Measurements from ENCODE around the gene GRAMD2B. TPM values are rescaled to one million over a fixed set of nuclear protein-coding genes. Genes with fewer than 3 reads are reported as not detected.

GRAMD2B gene
- total RNA-seq, 1 experiment from 2014 or later: 7.2 TPM

DNA sequence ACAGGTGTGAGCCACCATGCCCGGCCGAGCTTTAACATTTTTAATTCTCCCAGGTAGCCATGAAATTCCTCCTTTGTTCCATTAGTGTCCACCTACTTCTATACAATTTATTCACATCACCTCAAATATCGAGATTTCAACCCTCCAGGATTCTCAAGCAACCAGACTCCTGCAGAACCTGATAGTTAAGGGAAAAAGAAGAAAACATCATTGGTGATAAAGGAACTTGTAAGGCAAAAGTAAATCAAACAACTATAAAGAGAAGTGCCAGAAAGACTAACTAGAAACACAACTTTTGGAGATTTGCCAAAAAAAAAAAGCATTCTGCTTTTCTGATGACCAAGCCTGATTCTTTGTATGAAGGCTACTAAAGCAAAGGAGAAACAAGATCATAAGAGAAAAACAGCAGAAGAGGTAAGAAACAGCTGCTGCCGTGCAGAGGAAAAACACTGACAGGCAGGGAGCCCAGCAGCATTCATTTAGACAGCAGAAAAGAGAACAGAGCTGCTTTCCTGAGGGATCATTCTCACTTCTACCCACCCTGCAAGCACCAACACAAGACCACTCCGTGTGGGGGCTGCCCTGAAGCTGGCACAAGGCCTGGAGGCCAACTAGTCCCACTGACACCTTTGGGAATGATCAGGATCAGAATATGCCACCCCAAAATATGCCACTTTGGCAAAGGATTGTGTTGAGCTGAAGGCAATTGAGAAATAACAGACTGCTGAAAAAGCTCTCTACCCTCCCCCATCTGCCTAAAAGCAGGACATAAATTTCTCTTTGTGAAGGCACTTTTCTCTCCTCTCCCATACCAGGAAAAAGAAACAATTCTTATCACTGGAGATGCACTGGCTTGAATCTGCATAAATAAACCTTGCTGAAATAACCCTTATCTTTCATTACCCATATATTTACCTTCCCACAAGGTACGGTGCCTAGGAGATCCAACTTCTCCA, 96.7 kb downstream of the GRAMD2B start:
- DNase-seq (ENCODE audit: low read depth, low spot score) (no peak), ATAC-seq (no peak)
- ChIA-PET RAD21 (ENCODE audit: low non-redundant PET in 1 of 2, low total read pairs in 2 of 2, uncharacterized antibody in 2 of 2, unreplicated experiment in 2 of 2) (no interaction called here), CTCF (interaction anchor here (1.4 to 1.6 kb wide), 2 partner anchors 8 to 10 kb away, joined by 4 read pairs; no protein-coding TSS in a partner anchor), POLR2A (no interaction called here)
- no TSS peak for BruUV-seq (replicated peaks)
- TF ChIP-seq SP1 (IDR thresholded peaks at IDR 0.05; ENCODE audit: low read depth): no peak
- TF ChIP-seq MAX (IDR thresholded peaks at IDR 0.05): no peak
- no peak for TF ChIP-seq CBX3 (IDR thresholded peaks at IDR 0.05; ENCODE audit: low read depth)
- TF ChIP-seq, protein P1, sequence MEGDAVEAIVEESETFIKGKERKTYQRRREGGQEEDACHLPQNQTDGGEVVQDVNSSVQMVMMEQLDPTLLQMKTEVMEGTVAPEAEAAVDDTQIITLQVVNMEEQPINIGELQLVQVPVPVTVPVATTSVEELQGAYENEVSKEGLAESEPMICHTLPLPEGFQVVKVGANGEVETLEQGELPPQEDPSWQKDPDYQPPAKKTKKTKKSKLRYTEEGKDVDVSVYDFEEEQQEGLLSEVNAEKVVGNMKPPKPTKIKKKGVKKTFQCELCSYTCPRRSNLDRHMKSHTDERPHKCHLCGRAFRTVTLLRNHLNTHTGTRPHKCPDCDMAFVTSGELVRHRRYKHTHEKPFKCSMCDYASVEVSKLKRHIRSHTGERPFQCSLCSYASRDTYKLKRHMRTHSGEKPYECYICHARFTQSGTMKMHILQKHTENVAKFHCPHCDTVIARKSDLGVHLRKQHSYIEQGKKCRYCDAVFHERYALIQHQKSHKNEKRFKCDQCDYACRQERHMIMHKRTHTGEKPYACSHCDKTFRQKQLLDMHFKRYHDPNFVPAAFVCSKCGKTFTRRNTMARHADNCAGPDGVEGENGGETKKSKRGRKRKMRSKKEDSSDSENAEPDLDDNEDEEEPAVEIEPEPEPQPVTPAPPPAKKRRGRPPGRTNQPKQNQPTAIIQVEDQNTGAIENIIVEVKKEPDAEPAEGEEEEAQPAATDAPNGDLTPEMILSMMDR (IDR thresholded peaks at IDR 0.05 in 2 of 3, conservative IDR thresholded peaks at IDR 0.05 in 1 of 3; ENCODE audit: borderline replicate concordance in 1 of 3, insufficient read depth in 1 of 3, low read depth in 2 of 3, low read length in 2 of 3): no peak
- no peak for TF ChIP-seq YY1 (IDR thresholded peaks at IDR 0.05; ENCODE audit: extremely low read depth, insufficient replicate concordance, low read depth, low read length)
- TF ChIP-seq JUND (IDR thresholded peaks at IDR 0.05): no peak
- no peak for TF ChIP-seq CEBPB (IDR thresholded peaks at IDR 0.05; ENCODE audit: low read depth)
- no peak overlapping the region for H3K4me3 ChIP-seq (replicated peaks in 1 of 2; ENCODE audit: low read depth in 1 of 2, low read length in 2 of 2)
- H3K27me3 ChIP-seq (ENCODE audit: insufficient read depth, low read length): no peaks in the 10 kb centered on the region
- no peaks in the 10 kb centered on the region for H4K20me1 ChIP-seq (ENCODE audit: insufficient read depth)
- H2AFZ ChIP-seq (ENCODE audit: low read depth, low read length, poor library complexity, severe bottlenecking): no peak overlapping the region
- H3K4me1 ChIP-seq (ENCODE audit: control insufficient read depth in 1 of 2, insufficient read depth in 2 of 2, low read length in 2 of 2): no peaks in the 10 kb centered on the region
- H3K9me3 ChIP-seq (ENCODE audit: control insufficient read depth in 1 of 2, insufficient read depth in 1 of 2, low read depth in 1 of 2, low read length in 2 of 2): no peaks in the 10 kb centered on the region
- H3K9me2 ChIP-seq (ENCODE audit: insufficient read depth): no peaks in the 10 kb centered on the region
- H3K79me2 ChIP-seq (ENCODE audit: insufficient read depth, low read length): no peaks in the 10 kb centered on the region
- intact Hi-C loops (cut with micrococcal nuclease): no loop called here
- H3K9ac ChIP-seq (ENCODE audit: low read length): no peak overlapping the region
- no peak overlapping the region for H3K27ac ChIP-seq (ENCODE audit: low read depth, low read length)
- H3K36me3 ChIP-seq (ENCODE audit: control insufficient read depth in 1 of 2, insufficient read depth in 2 of 2, low read length in 2 of 2): no peaks in the 10 kb centered on the region
- no peak overlapping the region for H3K4me2 ChIP-seq (ENCODE audit: low read length)
